Psoas muscle (tissue), 8 donors: Measurements from ENCODE around the gene CDC42BPA. TPM values are rescaled to one million over a fixed set of nuclear protein-coding genes. Genes with fewer than 3 reads are reported as not detected.

Source experiments
- ATAC-seq, 4 donors: fragments of 200-7000 bp; cut with Tn5 transposase; one replicate each; pipeline ENCODE4 v1.9.1; 2020; ENCODE audit warnings: moderate library complexity in 3 of 4, mild to moderate bottlenecking in 2 of 4
- DNase-seq, 2 donors: peaks; one replicate each; pipeline ENCODE4 v3.0.0-alpha.2; 2020
- H3K27ac ChIP-seq: fragments of 200-600 bp; one replicate; pipeline ENCODE4 v1.8.0; 2022
- H3K27me3 ChIP-seq, 3 donors: fragments of 200-600 bp in 1 of 3; one replicate each; pipeline versions ENCODE4 v1.6.1 to v1.8.0; 2013 to 2022; ENCODE audit warnings: low read length in 2 of 3, mild to moderate bottlenecking in 2 of 3, moderate library complexity in 1 of 3; ENCODE audit not compliant: insufficient read depth in 3 of 3
- H3K36me3 ChIP-seq, 2 donors: fragments of 200-600 bp in 1 of 2; one replicate each; pipeline versions ENCODE4 v1.6.1 to v1.8.0; 2013 to 2022; ENCODE audit warnings: low read depth in 1 of 2, mild to moderate bottlenecking in 1 of 2, moderate library complexity in 1 of 2; ENCODE audit not compliant: insufficient read depth in 1 of 2
- H3K4me1 ChIP-seq: fragments of 200-600 bp; one replicate; pipeline ENCODE4 v1.8.0; 2022
- H3K4me3 ChIP-seq: fragments of 200-600 bp; one replicate; pipeline ENCODE4 v1.8.0; 2022; ENCODE audit warnings: mild to moderate bottlenecking
- H3K9me3 ChIP-seq: fragments of 200-600 bp; one replicate; pipeline ENCODE4 v1.8.0; 2022
- CTCF ChIP-seq: fragments of 200-600 bp; IDR thresholded peaks from one replicate; pipeline ENCODE4 v1.8.0; 2022; ENCODE audit warnings: antibody characterized with exemption
- WGBS, 3 donors: extraction: QIAGEN DNeasy Blood & Tissue Kit; methylation state at CpG; one replicate each; pipeline versions ENCODE4 v1.1.6 to v1.1.7; 2013; 5-methylcytosine and 5-hydroxymethylcytosine counted together
- intact Hi-C, 2 donors: fragments of 100-400 bp; cut with DNase I; formaldehyde crosslinking; loops; one replicate each; pipeline versions ENCODE4 v1.11.0 to v1.14.2; 2022
- polyA plus RNA-seq, 3 donors: library from polyadenylated mRNA; stranded (reverse); fragments of 200-250 nt; gene quantifications; one replicate each; pipeline ENCODE4 v1.2.3, GENCODE V29; 2013
- total RNA-seq, 4 donors: library from RNA; stranded (reverse); fragmentation: NEBNext Ultra II Directional in 2 of 4; extraction: Animal tissue kit (Norgen Biotek cat#: 25700) in 2 of 4; gene quantifications; one replicate each; pipeline versions ENCODE4 v1.2.1 to v1.2.4, GENCODE V29; 2021 to 2023
- donor health status: healthy with polysubstance abuse.
- donor health status: DM: no; HTN: no; CAD: no; lungs with moderate emphysema.
- donor health status: Bipolar disorder and iron deficiency.
- donor health status: healthy.
- donor health status: DM: yes; HTN: yes; CAD: no.
- donor health status: DM: no; HTN: no; CAD: no.
- donor health status: DM: no; HTN: no; CAD: no.
- donor health status: DM: yes; HTN: yes; CAD: no.

Gene CDC42BPA
- total and polyA plus RNA-seq, 7 donors = 5.3 to 23.0 (median 15.7) TPM

GRCh38 chr1:226983247-226983991 is 334.9 kb downstream of the CDC42BPA start:
- no peak overlapping the region for H3K4me3 ChIP-seq
- peak in 1 of 2 donors; percentile 58 for DNase-seq
- 74 to 93% (median 75%) methylated on average over 15 to 18 of the region's 18 CpGs for WGBS, 3 donors
- H3K4me1 ChIP-seq = peaks cover 87% of the 10 kb centered on the region
- H3K27me3 ChIP-seq = no peaks in the 10 kb centered on the region
- no peak for TF ChIP-seq CTCF
- no peak for ATAC-seq
- H3K36me3 ChIP-seq = peaks cover 0 to 79% of the 10 kb centered on the region in 2 donors
- intact Hi-C loops = loop anchor here in 1 of 2 donors (5.0 kb wide), 2 partner anchors 41 to 66 kb away; partner anchors contain the start of gene COQ8A
- peak overlapping the region; percentile 85 for H3K27ac ChIP-seq
- no peaks in the 10 kb centered on the region for H3K9me3 ChIP-seq

- peak overlapping the region; percentile 85 for H3K27ac ChIP-seq
- no peak for TF ChIP-seq CTCF
- no peaks in the 10 kb centered on the region for H3K27me3 ChIP-seq
- no peak overlapping the region for H3K4me3 ChIP-seq
- H3K4me1 ChIP-seq = peaks cover 79% of the 10 kb centered on the region
- H3K9me3 ChIP-seq = no peaks in the 10 kb centered on the region
- WGBS, 3 donors = 78 to 91% (median 80%) methylated on average over 31 of the region's 31 CpGs
- ATAC-seq = no peak
- intact Hi-C loops = loop anchor here in 1 of 2 donors (5.0 kb wide), 2 partner anchors 40 to 65 kb away; partner anchors contain the start of gene COQ8A
- peak in 1 of 2 donors; percentile 48 for DNase-seq
- H3K36me3 ChIP-seq = peaks cover 0 to 79% of the 10 kb centered on the region in 2 donors
Measured at GRCh38 chr1:226982451-226983177, 335.7 kb downstream of the CDC42BPA start.

DNA sequence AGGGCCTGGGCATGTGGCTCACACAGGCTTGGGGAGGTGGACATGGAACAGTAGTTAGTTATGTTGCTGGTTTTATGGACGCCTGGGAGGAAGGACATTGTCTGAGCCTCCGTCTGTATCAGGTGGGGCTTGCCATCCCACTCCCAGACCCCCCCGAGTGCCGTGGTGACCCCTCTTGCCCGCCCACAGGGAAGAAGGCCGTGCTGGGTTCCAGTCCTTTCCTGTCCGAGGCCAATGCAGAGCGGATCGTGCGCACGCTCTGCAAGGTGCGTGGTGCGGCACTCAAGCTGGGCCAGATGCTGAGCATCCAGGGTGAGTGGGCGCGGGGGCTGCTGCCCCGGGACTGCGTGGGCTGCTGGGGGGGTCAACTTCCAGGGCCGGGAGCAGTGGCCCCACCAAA is 336.5 kb downstream of the CDC42BPA start:
- no peaks in the 10 kb centered on the region for H3K9me3 ChIP-seq
- H3K27ac ChIP-seq = peak overlapping the region; percentile 85
- 85 to 89% (median 86%) methylated on average over 16 to 18 of the region's 18 CpGs for WGBS, 3 donors
- H3K27me3 ChIP-seq = no peaks in the 10 kb centered on the region
- intact Hi-C loops = loop anchor here in 1 of 2 donors (5.0 kb wide), 2 partner anchors 40 to 65 kb away; partner anchors contain the start of gene COQ8A
- H3K4me3 ChIP-seq = no peak overlapping the region
- peaks cover 77% of the 10 kb centered on the region for H3K4me1 ChIP-seq
- no peak for ATAC-seq
- peak in 1 of 2 donors; percentile 52 for DNase-seq
- peaks cover 0 to 72% of the 10 kb centered on the region in 2 donors for H3K36me3 ChIP-seq
- no peak for TF ChIP-seq CTCF

- H3K4me1 ChIP-seq = peaks cover 82% of the 10 kb centered on the region
- intact Hi-C loops = loop anchor here in 1 of 2 donors (5.0 kb wide), 2 partner anchors 39 to 64 kb away; partner anchors contain the start of gene COQ8A
- DNase-seq (peak in 1 of 2 donors; percentile 61), ATAC-seq (no peak)
- H3K9me3 ChIP-seq = no peaks in the 10 kb centered on the region
- WGBS, 3 donors = 64 to 82% (median 69%) methylated on average over 9 to 12 of the region's 12 CpGs
- H3K27ac ChIP-seq = peak overlapping the region; percentile 85
- no peaks in the 10 kb centered on the region for H3K27me3 ChIP-seq
- TF ChIP-seq CTCF = no peak
- no peak overlapping the region for H3K4me3 ChIP-seq
- H3K36me3 ChIP-seq = peaks cover 0 to 67% of the 10 kb centered on the region in 2 donors
Measured at GRCh38 chr1:226981386-226981817, 336.9 kb downstream of the CDC42BPA start.
